A549 (cell line): Measurements from ENCODE around the gene CPB1. TPM values are rescaled to one million over a fixed set of nuclear protein-coding genes. Genes with fewer than 3 reads are reported as not detected.

Experiments used
- ATAC-seq, 2 experiments: fragments of 200-7000 bp in 1 of 2; fragments of >200 bp in 1 of 2; cut with Nextera tagmentation in 1 of 2; cut with Tn5 transposase in 1 of 2; 3 replicates each; pipeline versions ENCODE4 v1.8.0 to v1.9.1; 2018 to 2020; ENCODE audit warnings: mild to moderate bottlenecking in 1 of 2, moderate library complexity in 1 of 2
- CTCF ChIA-PET: fragments of 300-600 bp; sonication (Branson Sonifier 250); formaldehyde crosslinking; extraction: SDS; loops from one replicate; lab custom pipeline; 2021; ENCODE audit warnings: antibody characterized with exemption, inconsistent platforms; lab: Yijun Ruan, JAX
- POLR2A ChIA-PET: fragments of 350-600 bp; formaldehyde crosslinking; extraction: SDS; loops from one replicate; lab custom pipeline; 2021; ENCODE audit warnings: antibody characterized with exemption, inconsistent platforms; lab: Yijun Ruan, JAX
- DNase-seq, 2 experiments: peaks; one replicate each; pipeline versions ENCODE4 v3.0.0 to v3.0.0-alpha.2; 2011 to 2016; ENCODE audit warnings: low read depth in 1 of 2, low spot score in 1 of 2
- FAIRE-seq: peaks from 2 replicates; lab custom pipeline; 2011; peaks lifted over from hg19 to GRCh38; lab: Jason Lieb, UNC
- H3K27ac ChIP-seq, 2 experiments: fragments of >200 bp; sonication (Bioruptor Twin); formaldehyde crosslinking; 3 replicates each; pipeline ENCODE4 v1.5.1; 2016 to 2017
- H3K4me1 ChIP-seq: fragments of >200 bp; sonication (Bioruptor Twin); formaldehyde crosslinking; 3 replicates; pipeline ENCODE4 v1.6.1; 2016
- H3K4me2 ChIP-seq: fragments of >200 bp; sonication (Bioruptor Twin); formaldehyde crosslinking; 3 replicates; pipeline ENCODE4 v1.6.1; 2016
- H3K4me3 ChIP-seq: fragments of >200 bp; sonication (Bioruptor Twin); formaldehyde crosslinking; 3 replicates; pipeline ENCODE4 v1.5.1; 2016
- H3K9me3 ChIP-seq: fragments of >200 bp; sonication (Bioruptor Twin); formaldehyde crosslinking; 3 replicates; pipeline ENCODE4 v1.6.1; 2016
- BHLHE40 ChIP-seq: IDR thresholded peaks from 2 replicates; pipeline ENCODE4 v1.6.1; 2012; ENCODE audit warnings: low read depth, low read length, inconsistent platforms
- CHD2 ChIP-seq: fragments of 150-350 bp; IDR thresholded peaks from 2 replicates; pipeline ENCODE4 v1.6.1; 2014; ENCODE audit warnings: low read length; ENCODE audit not compliant: partially characterized antibody
- CHD4 ChIP-seq: fragments of 200-600 bp; sonication (generic); IDR thresholded peaks from 2 replicates; pipeline ENCODE4 v1.6.1; 2016; ENCODE audit warnings: antibody characterized with exemption, mild to moderate bottlenecking, borderline replicate concordance
- EHF ChIP-seq: fragments of 250-450 bp; sonication (Bioruptor Pico); IDR thresholded peaks from 2 replicates; pipeline ENCODE4 v1.5.0; 2020; ENCODE audit warnings: mild to moderate bottlenecking
- EHMT2 ChIP-seq: fragments of 200-600 bp; sonication (generic); IDR thresholded peaks from 2 replicates; pipeline ENCODE4 v1.6.1; 2016; ENCODE audit warnings: antibody characterized with exemption, low read depth, mild to moderate bottlenecking, moderate library complexity
- ELK1 ChIP-seq: fragments of 150-350 bp; IDR thresholded peaks from 2 replicates; pipeline ENCODE4 v1.6.1; 2014; ENCODE audit warnings: low read depth, mild to moderate bottlenecking, low read length
- EP300 ChIP-seq, 2 experiments: fragments of >200 bp; sonication (Bioruptor Twin); formaldehyde crosslinking; IDR thresholded peaks; 2 replicates in 1 of 2; 3 replicates in 1 of 2; pipeline ENCODE4 v1.6.1; 2016 to 2017
- FOSB ChIP-seq: fragments of 250-450 bp; sonication (Bioruptor Pico); IDR thresholded peaks from 2 replicates; pipeline ENCODE4 v1.5.0; 2020; ENCODE audit warnings: mild to moderate bottlenecking, moderate library complexity
- FOSL2 ChIP-seq, 2 experiments: fragments of 450-650 bp in 1 of 2; fragments of >200 bp in 1 of 2; sonication (Bioruptor Twin) in 1 of 2; formaldehyde crosslinking; IDR thresholded peaks; 2 replicates each; pipeline versions ENCODE4 v1.5.0 to v1.6.1; 2016 to 2020; ENCODE audit warnings: mild to moderate bottlenecking in 1 of 2, moderate library complexity in 1 of 2
- HDAC2 ChIP-seq: fragments of 200-600 bp; sonication (generic); IDR thresholded peaks from 2 replicates; pipeline ENCODE4 v1.6.1; 2016
- HEYL ChIP-seq: fragments of 250-450 bp; sonication (Bioruptor Pico); IDR thresholded peaks from 2 replicates; pipeline ENCODE4 v1.8.0; 2021; ENCODE audit warnings: mild to moderate bottlenecking, moderate library complexity
- HMGXB4 ChIP-seq: fragments of 250-450 bp; sonication (Bioruptor Pico); IDR thresholded peaks from 2 replicates; pipeline ENCODE4 v1.5.0; 2021; ENCODE audit warnings: mild to moderate bottlenecking, moderate library complexity, borderline replicate concordance
- HOXB13 ChIP-seq: fragments of 250-450 bp; sonication (Bioruptor Pico); IDR thresholded peaks from 2 replicates; pipeline ENCODE4 v1.5.0; 2020; ENCODE audit warnings: low read depth, mild to moderate bottlenecking, moderate library complexity
- HOXB5 ChIP-seq: fragments of 250-450 bp; sonication (Bioruptor Pico); IDR thresholded peaks from 2 replicates; pipeline ENCODE4 v1.5.0; 2020; ENCODE audit warnings: mild to moderate bottlenecking, moderate library complexity
- JUN ChIP-seq, 2 experiments: fragments of >200 bp; sonication (Bioruptor Twin); formaldehyde crosslinking; IDR thresholded peaks; 2 replicates in 1 of 2; 3 replicates in 1 of 2; pipeline ENCODE4 v1.6.1; 2016 to 2017
- MYC ChIP-seq: IDR thresholded peaks from 2 replicates; pipeline ENCODE4 v1.6.1; 2012; ENCODE audit warnings: mild to moderate bottlenecking, inconsistent platforms, low read length, improper control_type of control experiment, borderline replicate concordance
- NFE2L2 ChIP-seq: fragments of 150-350 bp; conservative IDR thresholded peaks from 2 replicates; pipeline ENCODE4 v1.6.1; 2014; ENCODE audit warnings: low read length
- NPAS2 ChIP-seq: fragments of 250-450 bp; sonication (Bioruptor Pico); IDR thresholded peaks from 2 replicates; pipeline ENCODE4 v1.8.0; 2022; ENCODE audit warnings: mild to moderate bottlenecking, moderate library complexity, borderline replicate concordance
- PHF8 ChIP-seq: fragments of 200-600 bp; sonication (generic); IDR thresholded peaks from 2 replicates; pipeline ENCODE4 v1.6.1; 2016; ENCODE audit warnings: low read depth, mild to moderate bottlenecking, antibody characterized with exemption, moderate library complexity, borderline replicate concordance
- RARB ChIP-seq: fragments of 250-450 bp; sonication (Bioruptor Pico); IDR thresholded peaks from 2 replicates; pipeline ENCODE4 v1.8.0; 2021; ENCODE audit warnings: mild to moderate bottlenecking, moderate library complexity
- RCOR1 ChIP-seq: fragments of 150-350 bp; IDR thresholded peaks from 2 replicates; pipeline ENCODE4 v1.6.1; 2014; ENCODE audit warnings: antibody characterized with exemption, low read length, low read depth
- RFX5 ChIP-seq: fragments of 450-650 bp; IDR thresholded peaks from 2 replicates; pipeline ENCODE4 v1.7.1; 2014; ENCODE audit warnings: antibody characterized with exemption, mild to moderate bottlenecking, moderate library complexity
- RNF2 ChIP-seq: fragments of 200-600 bp; sonication (generic); IDR thresholded peaks from 2 replicates; pipeline ENCODE4 v1.6.1; 2016; ENCODE audit warnings: low read depth, mild to moderate bottlenecking, antibody characterized with exemption, moderate library complexity, borderline replicate concordance
- SMC3 ChIP-seq: fragments of >200 bp; sonication (Bioruptor Twin); formaldehyde crosslinking; IDR thresholded peaks from 3 replicates; pipeline ENCODE4 v1.6.1; 2018; ENCODE audit warnings: inconsistent platforms
- TFCP2L1 ChIP-seq: fragments of 250-450 bp; sonication (Bioruptor Pico); IDR thresholded peaks from 2 replicates; pipeline ENCODE4 v1.5.0; 2021; ENCODE audit warnings: mild to moderate bottlenecking
- USF2 ChIP-seq: fragments of 450-650 bp; IDR thresholded peaks from 2 replicates; pipeline ENCODE4 v1.6.1; 2014; ENCODE audit warnings: antibody characterized with exemption
- ZC3H11A ChIP-seq: fragments of 450-650 bp; IDR thresholded peaks from 2 replicates; pipeline ENCODE4 v1.6.1; 2014; ENCODE audit warnings: antibody characterized with exemption, mild to moderate bottlenecking
- WGBS: methylation state at CpG from one replicate; pipeline ENCODE4 v1.1.6; 2017; ENCODE audit errors: missing lambda C conversion rate; 5-methylcytosine and 5-hydroxymethylcytosine counted together
- polyA plus RNA-seq, 4 experiments: library from polyadenylated mRNA; depleted of rRNA in 3 of 4; stranded (reverse); fragments of >200 nt; fragmentation: RNase III in 1 of 4; extraction: RNeasy Plus Mini Kit Qiagen cat#74134 plus additional on column Dnase treatment in 1 of 4; gene quantifications; 2 replicates in 3 of 4; 3 replicates in 1 of 4; pipeline ENCODE4 v1.2.3, GENCODE V29; 2011 to 2017

Gene CPB1
- polyA plus RNA-seq, 2 of the 4 experiments (the other 2 are of a cell fraction) = not detected

- FAIRE-seq (no peak), DNase-seq (no peak), ATAC-seq (no peak)
- no peak overlapping the region for H3K27ac ChIP-seq
- H3K4me2 ChIP-seq = no peak overlapping the region
- 81% methylated on average over 9 of the region's 9 CpGs for WGBS
- H3K4me3 ChIP-seq = no peak overlapping the region
- ChIA-PET CTCF (interaction anchor here (1.4 to 1.8 kb wide), 3 partner anchors 12 to 70 kb away, joined by 4 to 7 read pairs (median 5); no protein-coding TSS in a partner anchor), POLR2A (no interaction called here)
- TF ChIP-seq TFCP2L1 (CRISPR knock-in tag) = no peak
- no peak for TF ChIP-seq SMC3
- no peak for TF ChIP-seq CHD2
- no peak for TF ChIP-seq RNF2
- TF ChIP-seq FOSL2 (IDR thresholded peaks at IDR 0.05) = no peak
- TF ChIP-seq FOSL2 (CRISPR knock-in tag; IDR thresholded peaks at IDR 0.05) = no peak
- no peak for TF ChIP-seq RFX5
- TF ChIP-seq FOSB = no peak
- TF ChIP-seq RCOR1 = no peak
- TF ChIP-seq HEYL (CRISPR knock-in tag) = no peak
- no peak for TF ChIP-seq NPAS2
- TF ChIP-seq MYC = no peak
- TF ChIP-seq NFE2L2 = no peak
- TF ChIP-seq EHF (CRISPR knock-in tag) = no peak
- TF ChIP-seq ELK1 = no peak
- no peak for TF ChIP-seq ZC3H11A
- TF ChIP-seq EP300 (IDR thresholded peaks at IDR 0.05) = no peak
- TF ChIP-seq HMGXB4 (CRISPR knock-in tag) = no peak
- no peak for TF ChIP-seq HDAC2
- H3K9me3 ChIP-seq = no peaks in the 10 kb centered on the region
- no peaks in the 10 kb centered on the region for H3K4me1 ChIP-seq
These were observed 45.8 kb downstream of the CPB1 start for GRCh38 chr3:148873270-148873927.

- Histone ChIP-seq H3K4me1 (no peaks in the 10 kb centered on the region), H3K4me2 (no peak overlapping the region), H3K27ac (no peak overlapping the region), H3K4me3 (no peak overlapping the region), H3K9me3 (no peaks in the 10 kb centered on the region)
- no peak for ATAC-seq
- no peak for DNase-seq
- ChIA-PET POLR2A (no interaction called here), CTCF (interaction anchor here (1.4 to 1.8 kb wide), 3 partner anchors 13 to 69 kb away, joined by 4 to 7 read pairs (median 5); no protein-coding TSS in a partner anchor)
- no peak for FAIRE-seq
- WGBS = 61% methylated on average over 1 of the region's 1 CpG
- TF ChIP-seq PHF8 = no peak
- no peak for TF ChIP-seq NFE2L2
- TF ChIP-seq JUN (IDR thresholded peaks at IDR 0.05) = no peak
- no peak for TF ChIP-seq HOXB13
- no peak for TF ChIP-seq USF2
- TF ChIP-seq RFX5 = no peak
- no peak for TF ChIP-seq HOXB5 (CRISPR knock-in tag)
- TF ChIP-seq RARB (CRISPR knock-in tag) = no peak
- TF ChIP-seq EHMT2 = no peak
- no peak for TF ChIP-seq BHLHE40
- no peak for TF ChIP-seq CHD4
- no peak for TF ChIP-seq RCOR1
- TF ChIP-seq, all 56 proteins: peak for 0
These were observed 46.4 kb downstream of the CPB1 start for GRCh38 chr3:148873977-148874376.
